SU-DHL-6 (cell line): ENCODE results near the gene BEX3.

Experiments
- H2AFZ ChIP-seq: fragments of 200-600 bp; sonication (generic); 2 replicates; pipeline ENCODE4 v1.6.1; 2014; ENCODE audit warnings: low read depth, mild to moderate bottlenecking, moderate library complexity, mixed read lengths, antibody characterized with exemption, low read length; ENCODE audit not compliant: severe bottlenecking
- H3F3A ChIP-seq: fragments of 200-600 bp; shearing (Covaris generic); 2 replicates; pipeline ENCODE4 v1.6.0; 2016; ENCODE audit warnings: antibody characterized with exemption, mild to moderate bottlenecking; ENCODE audit not compliant: insufficient read depth
- H3K27ac ChIP-seq: fragments of 200-600 bp; sonication (generic); 2 replicates; pipeline ENCODE4 v1.5.1; 2016; ENCODE audit warnings: low read depth, mild to moderate bottlenecking, low read length, moderate library complexity, mixed read lengths
- H3K27me3 ChIP-seq: fragments of 200-600 bp; sonication (generic), shearing (Covaris generic); 2 replicates; pipeline ENCODE4 v1.6.0; 2014; ENCODE audit warnings: mild to moderate bottlenecking, low read length
- H3K36me3 ChIP-seq: fragments of 200-600 bp; sonication (generic); 2 replicates; pipeline ENCODE4 v1.6.1; 2014; ENCODE audit warnings: mild to moderate bottlenecking, low read length, mixed read lengths
- H3K4me2 ChIP-seq: fragments of 300-600, 200-600 bp; shearing (Covaris generic), sonication (generic); 2 replicates; pipeline ENCODE4 v1.6.0; 2014; ENCODE audit warnings: low read length, low read depth, mild to moderate bottlenecking; ENCODE audit not compliant: poor library complexity, severe bottlenecking
- H3K4me3 ChIP-seq: fragments of 200-600 bp; sonication (generic); 2 replicates; pipeline ENCODE4 v1.5.1; 2014; ENCODE audit warnings: antibody characterized with exemption, low read length, mild to moderate bottlenecking, mixed read lengths; ENCODE audit not compliant: insufficient read depth, poor library complexity, severe bottlenecking
- H3K79me2 ChIP-seq: fragments of 200-600 bp; sonication (generic); 2 replicates; pipeline ENCODE4 v1.6.1; 2014; ENCODE audit warnings: mild to moderate bottlenecking, low read length, moderate library complexity; ENCODE audit not compliant: insufficient read depth
- H3K9ac ChIP-seq: fragments of 200-600 bp; sonication (generic); 2 replicates; pipeline ENCODE4 v1.7.0; 2014; ENCODE audit warnings: mild to moderate bottlenecking, low read length
- H3K9me2 ChIP-seq: fragments of 200-600 bp; sonication (generic); replicated peaks from 2 replicates; pipeline ENCODE4 v1.6.1; 2014; ENCODE audit warnings: low read length; ENCODE audit not compliant: insufficient read depth
- H3K9me3 ChIP-seq: fragments of 200-600 bp; sonication (generic); 2 replicates; pipeline ENCODE4 v1.6.1; 2014; ENCODE audit warnings: low read length, mixed read lengths; ENCODE audit not compliant: insufficient read depth
- H4K20me1 ChIP-seq: fragments of 200-600 bp; sonication (generic); 2 replicates; pipeline ENCODE4 v1.6.1; 2014; ENCODE audit warnings: low read depth, mild to moderate bottlenecking, antibody characterized with exemption, low read length, moderate library complexity, mixed read lengths
- CTCF ChIP-seq: fragments of 200-600 bp; sonication (generic); IDR thresholded peaks from one replicate; pipeline ENCODE4 v1.5.1; 2017; ENCODE audit warnings: antibody characterized with exemption, mild to moderate bottlenecking, low read length, moderate library complexity; ENCODE audit not compliant: insufficient read depth, poor library complexity, severe bottlenecking
- EZH2phosphoT487 ChIP-seq: fragments of 200-600 bp; sonication (generic), shearing (Covaris generic); conservative IDR thresholded peaks from 2 replicates; pipeline ENCODE4 v1.6.1; 2018; ENCODE audit warnings: mild to moderate bottlenecking, antibody characterized with exemption, low read length, moderate library complexity, mixed read lengths

The BEX3 gene

GRCh38 chrX:103397707-103398106 is 21.4 kb downstream of the BEX3 start:
- TF ChIP-seq EZH2phosphoT487 (no peak), CTCF (no peak)
- H4K20me1 ChIP-seq, result no peaks in the 10 kb centered on the region
- H3K27me3 ChIP-seq, result no peaks in the 10 kb centered on the region
- H3K36me3 ChIP-seq, result no peaks in the 10 kb centered on the region
- no peaks in the 10 kb centered on the region for H3F3A ChIP-seq
- no peak overlapping the region for H3K27ac ChIP-seq
- H3K79me2 ChIP-seq, result no peaks in the 10 kb centered on the region
- H3K9me2 ChIP-seq, result no peaks in the 10 kb centered on the region
- H3K9me3 ChIP-seq, result no peaks in the 10 kb centered on the region
- H2AFZ ChIP-seq, result no peak overlapping the region
- no peak overlapping the region for H3K4me2 ChIP-seq
- no peak overlapping the region for H3K4me3 ChIP-seq
- H3K9ac ChIP-seq, result no peak overlapping the region

GRCh38 chrX:103398421-103398864 is 22.1 kb downstream of the BEX3 start:
- Histone ChIP-seq H3K27me3 (no peaks in the 10 kb centered on the region), H3K4me2 (no peak overlapping the region), H3K9ac (no peak overlapping the region), H2AFZ (no peak overlapping the region), H3K36me3 (no peaks in the 10 kb centered on the region), H3F3A (no peaks in the 10 kb centered on the region), H3K79me2 (no peaks in the 10 kb centered on the region), H3K9me2 (no peaks in the 10 kb centered on the region), H3K4me3 (no peak overlapping the region), H4K20me1 (no peaks in the 10 kb centered on the region), H3K27ac (no peak overlapping the region), H3K9me3 (no peaks in the 10 kb centered on the region)
- no peak for TF ChIP-seq CTCF
- no peak for TF ChIP-seq EZH2phosphoT487

GRCh38 chrX:103399744-103400143 is 23.4 kb downstream of the BEX3 start:
- Histone ChIP-seq H3K27ac (no peak overlapping the region), H3K36me3 (no peaks in the 10 kb centered on the region), H3K79me2 (no peaks in the 10 kb centered on the region), H3K9me2 (no peaks in the 10 kb centered on the region), H3K9ac (no peak overlapping the region), H3K9me3 (no peaks in the 10 kb centered on the region), H3K4me2 (no peak overlapping the region), H3K4me3 (no peak overlapping the region), H3K27me3 (no peaks in the 10 kb centered on the region), H4K20me1 (no peaks in the 10 kb centered on the region), H2AFZ (no peak overlapping the region), H3F3A (no peaks in the 10 kb centered on the region)
- TF ChIP-seq CTCF, result no peak
- TF ChIP-seq EZH2phosphoT487, result no peak

- Histone ChIP-seq H3K9me2 (no peaks in the 10 kb centered on the region), H2AFZ (no peak overlapping the region), H3K9me3 (no peaks in the 10 kb centered on the region), H3K27ac (no peak overlapping the region), H3K9ac (no peak overlapping the region), H3K27me3 (no peaks in the 10 kb centered on the region), H4K20me1 (no peaks in the 10 kb centered on the region), H3F3A (no peaks in the 10 kb centered on the region), H3K4me2 (no peak overlapping the region), H3K4me3 (no peak overlapping the region), H3K36me3 (no peaks in the 10 kb centered on the region), H3K79me2 (no peaks in the 10 kb centered on the region)
- TF ChIP-seq CTCF, result no peak
- no peak for TF ChIP-seq EZH2phosphoT487
Observed at GRCh38 chrX:103400931-103401330, 24.6 kb downstream of the BEX3 start.
